Bladder microvascular endothelial cell (primary cell): ENCODE results near the gene ZNF827. TPM values are rescaled to one million over a fixed set of nuclear protein-coding genes. Genes with fewer than 3 reads are reported as not detected.

Experiments used
- total RNA-seq: library from RNA; depleted of rRNA; stranded (reverse); fragments of >200 nt; gene quantifications from 2 replicates; pipeline ENCODE4 v1.2.3, GENCODE V29; 2014

The ZNF827 gene, protein sequence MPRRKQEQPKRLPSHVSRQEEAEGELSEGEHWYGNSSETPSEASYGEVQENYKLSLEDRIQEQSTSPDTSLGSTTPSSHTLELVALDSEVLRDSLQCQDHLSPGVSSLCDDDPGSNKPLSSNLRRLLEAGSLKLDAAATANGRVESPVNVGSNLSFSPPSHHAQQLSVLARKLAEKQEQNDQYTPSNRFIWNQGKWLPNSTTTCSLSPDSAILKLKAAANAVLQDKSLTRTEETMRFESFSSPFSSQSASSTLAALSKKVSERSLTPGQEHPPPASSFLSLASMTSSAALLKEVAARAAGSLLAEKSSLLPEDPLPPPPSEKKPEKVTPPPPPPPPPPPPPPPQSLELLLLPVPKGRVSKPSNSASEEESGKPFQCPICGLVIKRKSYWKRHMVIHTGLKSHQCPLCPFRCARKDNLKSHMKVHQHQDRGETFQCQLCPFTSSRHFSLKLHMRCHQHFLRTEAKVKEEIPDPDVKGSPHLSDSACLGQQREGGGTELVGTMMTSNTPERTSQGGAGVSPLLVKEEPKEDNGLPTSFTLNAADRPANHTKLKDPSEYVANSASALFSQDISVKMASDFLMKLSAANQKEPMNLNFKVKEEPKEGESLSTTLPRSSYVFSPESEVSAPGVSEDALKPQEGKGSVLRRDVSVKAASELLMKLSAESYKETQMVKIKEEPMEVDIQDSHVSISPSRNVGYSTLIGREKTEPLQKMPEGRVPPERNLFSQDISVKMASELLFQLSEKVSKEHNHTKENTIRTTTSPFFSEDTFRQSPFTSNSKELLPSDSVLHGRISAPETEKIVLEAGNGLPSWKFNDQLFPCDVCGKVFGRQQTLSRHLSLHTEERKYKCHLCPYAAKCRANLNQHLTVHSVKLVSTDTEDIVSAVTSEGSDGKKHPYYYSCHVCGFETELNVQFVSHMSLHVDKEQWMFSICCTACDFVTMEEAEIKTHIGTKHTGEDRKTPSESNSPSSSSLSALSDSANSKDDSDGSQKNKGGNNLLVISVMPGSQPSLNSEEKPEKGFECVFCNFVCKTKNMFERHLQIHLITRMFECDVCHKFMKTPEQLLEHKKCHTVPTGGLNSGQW
- total RNA-seq: 4.0 and 5.9 TPM in 2 replicates

GRCh38 chr4:145938618-145939440, at the start of gene ZNF827:
Gene ZNF827 (minus strand): TSS chr4:145938823. CDS start chr4:145938407, 416 bp downstream.

Other genes starting within 250 kb of the ZNF827 start
- gene LSM6, start 236.9 kb upstream of the ZNF827 start, total RNA-seq: 24.5 and 28.2 TPM in 2 replicates